K562 (cell line): ENCODE data around the gene MED16. TPM values are rescaled to one million over a fixed set of nuclear protein-coding genes. Genes with fewer than 3 reads are reported as not detected.

Experiments
- DPF2 ChIP-seq: fragments of 450-650 bp; IDR thresholded peaks from 2 replicates; pipeline ENCODE4 v1.6.1; 2016
- HCFC1 ChIP-seq: IDR thresholded peaks from 2 replicates; pipeline ENCODE4 v1.6.1; 2012; ENCODE audit warnings: low read depth, low read length, improper control_type of control experiment
- HDAC2 ChIP-seq: fragments of 450-650 bp; IDR thresholded peaks from 2 replicates; pipeline ENCODE4 v1.6.1; 2016; ENCODE audit warnings: mild to moderate bottlenecking
- HOMEZ ChIP-seq: fragments of 250-450 bp; sonication (Bioruptor Pico); IDR thresholded peaks from 2 replicates; pipeline ENCODE4 v1.4.0; 2020; ENCODE audit warnings: mild to moderate bottlenecking, moderate library complexity
- MAFG ChIP-seq: fragments of 450-650 bp; conservative IDR thresholded peaks from 2 replicates; pipeline ENCODE4 v1.6.1; 2016; ENCODE audit warnings: missing genetic modification characterization, missing compliant biosample characterization
- NFIX ChIP-seq: fragments of 250-450 bp; sonication (Bioruptor Pico); IDR thresholded peaks from 2 replicates; pipeline ENCODE4 v1.4.0; 2020; ENCODE audit warnings: low read depth, mild to moderate bottlenecking, moderate library complexity
- OTX1 ChIP-seq: fragments of 450-650 bp; formaldehyde crosslinking; IDR thresholded peaks from 2 replicates; pipeline ENCODE4 v1.4.0; 2022; ENCODE audit warnings: mild to moderate bottlenecking
- RNF2 ChIP-seq: sonication (generic); IDR thresholded peaks from 2 replicates; pipeline ENCODE4 v1.6.1; 2016
- ZBTB17 ChIP-seq: fragments of 450-650 bp; formaldehyde crosslinking; IDR thresholded peaks from 2 replicates; pipeline ENCODE4 v1.4.0; 2020; ENCODE audit warnings: mild to moderate bottlenecking
- ZBTB26 ChIP-seq: fragments of 450-650 bp; formaldehyde crosslinking; IDR thresholded peaks from 2 replicates; pipeline ENCODE4 v1.4.0; 2022; ENCODE audit warnings: missing genetic modification characterization
- ZNF3 ChIP-seq: fragments of 250-450 bp; sonication (Bioruptor Pico); IDR thresholded peaks from 2 replicates; pipeline ENCODE4 v1.5.0; 2021; ENCODE audit warnings: mild to moderate bottlenecking, moderate library complexity
- ZNF41 ChIP-seq: fragments of 250-450 bp; sonication (Bioruptor Pico); conservative IDR thresholded peaks from 2 replicates; pipeline ENCODE4 v1.4.0; 2020; ENCODE audit warnings: mild to moderate bottlenecking
- ZNF780A ChIP-seq: fragments of 250-450 bp; sonication (Bioruptor Pico); IDR thresholded peaks from 2 replicates; pipeline ENCODE4 v1.5.0; 2021; ENCODE audit warnings: mild to moderate bottlenecking
- polyA plus RNA-seq, 8 experiments: library from polyadenylated mRNA; depleted of rRNA in 4 of 8; stranded (reverse) in 5 of 8; unstranded in 3 of 8; fragments of >200 nt; fragmentation: Nextera tagmentation in 2 of 8; fragmentation: Illumina TruSeq in 1 of 8; extraction: Ambion mirVana in 2 of 8; extraction: Trizol in 1 of 8; gene quantifications; 2 replicates each; pipeline versions ENCODE4 v1.2.1 to v1.2.3, GENCODE V29; 2011 to 2014; ENCODE audit warnings: inconsistent platforms in 1 of 8, missing spikeins in 1 of 8
- total RNA-seq, 7 experiments: library from RNA; depleted of rRNA in 6 of 7; stranded (reverse); fragments of >200 nt in 6 of 7; fragmentation: Illumina TruSeq in 2 of 7; extraction: Trizol in 2 of 7; gene quantifications; 2 replicates each; pipeline versions ENCODE4 v1.2.1 to v1.2.3, GENCODE V29; 2011 to 2021; ENCODE audit warnings: low replicate concordance in 1 of 7
- TF ChIP-seq, protein P1 (sequence below), 2 experiments: IDR thresholded peaks in 1 of 2; conservative IDR thresholded peaks in 1 of 2; 2 replicates each; pipeline ENCODE4 v1.6.1; 2016; ENCODE audit warnings: low read depth in 2 of 2, mild to moderate bottlenecking in 1 of 2, missing compliant biosample characterization in 1 of 2, missing genetic modification characterization in 1 of 2, moderate library complexity in 1 of 2
- TF ChIP-seq, protein P2 (sequence below): fragments of 450-650 bp; IDR thresholded peaks from 2 replicates; pipeline ENCODE4 v1.6.1; 2017; ENCODE audit warnings: antibody characterized with exemption
- TF ChIP-seq, protein P3 (sequence below): fragments of 450-650 bp; IDR thresholded peaks from 2 replicates; pipeline ENCODE4 v1.7.1; 2018; ENCODE audit warnings: mild to moderate bottlenecking, low read depth; ENCODE audit not compliant: partially characterized antibody
- TF ChIP-seq, protein P4 (sequence below): sonication (generic); formaldehyde crosslinking; IDR thresholded peaks from 2 replicates; pipeline ENCODE4 v1.5.0; 2020; ENCODE audit warnings: missing genetic modification reagents

MED16 gene
- total and polyA plus RNA-seq, 9 of the 15 experiments (the other 6 are each of a cell fraction or from before 2014, with no cell fraction given): 0.89 to 59.9 (median 8.6) TPM

- TF ChIP-seq, protein P1, sequence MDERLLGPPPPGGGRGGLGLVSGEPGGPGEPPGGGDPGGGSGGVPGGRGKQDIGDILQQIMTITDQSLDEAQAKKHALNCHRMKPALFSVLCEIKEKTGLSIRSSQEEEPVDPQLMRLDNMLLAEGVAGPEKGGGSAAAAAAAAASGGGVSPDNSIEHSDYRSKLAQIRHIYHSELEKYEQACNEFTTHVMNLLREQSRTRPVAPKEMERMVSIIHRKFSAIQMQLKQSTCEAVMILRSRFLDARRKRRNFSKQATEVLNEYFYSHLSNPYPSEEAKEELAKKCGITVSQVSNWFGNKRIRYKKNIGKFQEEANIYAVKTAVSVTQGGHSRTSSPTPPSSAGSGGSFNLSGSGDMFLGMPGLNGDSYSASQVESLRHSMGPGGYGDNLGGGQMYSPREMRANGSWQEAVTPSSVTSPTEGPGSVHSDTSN (CRISPR knock-in tag; IDR thresholded peaks at IDR 0.05; ENCODE audit: low read depth): no peak
- TF ChIP-seq, protein P1 (tag; conservative IDR thresholded peaks at IDR 0.05; ENCODE audit: low read depth): peak; percentile 52
- no peak for TF ChIP-seq ZNF780A (CRISPR knock-in tag)
- TF ChIP-seq, protein P2, sequence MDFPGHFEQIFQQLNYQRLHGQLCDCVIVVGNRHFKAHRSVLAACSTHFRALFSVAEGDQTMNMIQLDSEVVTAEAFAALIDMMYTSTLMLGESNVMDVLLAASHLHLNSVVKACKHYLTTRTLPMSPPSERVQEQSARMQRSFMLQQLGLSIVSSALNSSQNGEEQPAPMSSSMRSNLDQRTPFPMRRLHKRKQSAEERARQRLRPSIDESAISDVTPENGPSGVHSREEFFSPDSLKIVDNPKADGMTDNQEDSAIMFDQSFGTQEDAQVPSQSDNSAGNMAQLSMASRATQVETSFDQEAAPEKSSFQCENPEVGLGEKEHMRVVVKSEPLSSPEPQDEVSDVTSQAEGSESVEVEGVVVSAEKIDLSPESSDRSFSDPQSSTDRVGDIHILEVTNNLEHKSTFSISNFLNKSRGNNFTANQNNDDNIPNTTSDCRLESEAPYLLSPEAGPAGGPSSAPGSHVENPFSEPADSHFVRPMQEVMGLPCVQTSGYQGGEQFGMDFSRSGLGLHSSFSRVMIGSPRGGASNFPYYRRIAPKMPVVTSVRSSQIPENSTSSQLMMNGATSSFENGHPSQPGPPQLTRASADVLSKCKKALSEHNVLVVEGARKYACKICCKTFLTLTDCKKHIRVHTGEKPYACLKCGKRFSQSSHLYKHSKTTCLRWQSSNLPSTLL: no peak
- no peak for TF ChIP-seq OTX1 (CRISPR knock-in tag)
- no peak for TF ChIP-seq ZNF3
- peak; percentile 98 for TF ChIP-seq DPF2
- no peak for TF ChIP-seq HOMEZ (CRISPR knock-in tag)
- TF ChIP-seq, protein P3, sequence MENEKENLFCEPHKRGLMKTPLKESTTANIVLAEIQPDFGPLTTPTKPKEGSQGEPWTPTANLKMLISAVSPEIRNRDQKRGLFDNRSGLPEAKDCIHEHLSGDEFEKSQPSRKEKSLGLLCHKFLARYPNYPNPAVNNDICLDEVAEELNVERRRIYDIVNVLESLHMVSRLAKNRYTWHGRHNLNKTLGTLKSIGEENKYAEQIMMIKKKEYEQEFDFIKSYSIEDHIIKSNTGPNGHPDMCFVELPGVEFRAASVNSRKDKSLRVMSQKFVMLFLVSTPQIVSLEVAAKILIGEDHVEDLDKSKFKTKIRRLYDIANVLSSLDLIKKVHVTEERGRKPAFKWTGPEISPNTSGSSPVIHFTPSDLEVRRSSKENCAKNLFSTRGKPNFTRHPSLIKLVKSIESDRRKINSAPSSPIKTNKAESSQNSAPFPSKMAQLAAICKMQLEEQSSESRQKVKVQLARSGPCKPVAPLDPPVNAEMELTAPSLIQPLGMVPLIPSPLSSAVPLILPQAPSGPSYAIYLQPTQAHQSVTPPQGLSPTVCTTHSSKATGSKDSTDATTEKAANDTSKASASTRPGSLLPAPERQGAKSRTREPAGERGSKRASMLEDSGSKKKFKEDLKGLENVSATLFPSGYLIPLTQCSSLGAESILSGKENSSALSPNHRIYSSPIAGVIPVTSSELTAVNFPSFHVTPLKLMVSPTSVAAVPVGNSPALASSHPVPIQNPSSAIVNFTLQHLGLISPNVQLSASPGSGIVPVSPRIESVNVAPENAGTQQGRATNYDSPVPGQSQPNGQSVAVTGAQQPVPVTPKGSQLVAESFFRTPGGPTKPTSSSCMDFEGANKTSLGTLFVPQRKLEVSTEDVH: no peak
- TF ChIP-seq MAFG (tag): 0 out of 2 replicates have a peak, but pooled peaks have one; percentile 32
- TF ChIP-seq NFIX (CRISPR knock-in tag): no peak
- no peak for TF ChIP-seq ZBTB17 (CRISPR knock-in tag)
- TF ChIP-seq HCFC1: peak; percentile 4; the same call in 1 of the 2 replicates
- peak; percentile 82 for TF ChIP-seq HDAC2
- TF ChIP-seq RNF2: peak; percentile 95
- TF ChIP-seq, protein P4, sequence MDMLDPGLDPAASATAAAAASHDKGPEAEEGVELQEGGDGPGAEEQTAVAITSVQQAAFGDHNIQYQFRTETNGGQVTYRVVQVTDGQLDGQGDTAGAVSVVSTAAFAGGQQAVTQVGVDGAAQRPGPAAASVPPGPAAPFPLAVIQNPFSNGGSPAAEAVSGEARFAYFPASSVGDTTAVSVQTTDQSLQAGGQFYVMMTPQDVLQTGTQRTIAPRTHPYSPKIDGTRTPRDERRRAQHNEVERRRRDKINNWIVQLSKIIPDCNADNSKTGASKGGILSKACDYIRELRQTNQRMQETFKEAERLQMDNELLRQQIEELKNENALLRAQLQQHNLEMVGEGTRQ: no peak
- 0 out of 2 replicates have a peak, but pooled peaks have one; percentile 16 for TF ChIP-seq ZNF41 (CRISPR knock-in tag)
- no peak for TF ChIP-seq ZBTB26 (CRISPR knock-in tag)
Observed at GRCh38 chr19:907183-907853, 14.3 kb upstream of the MED16 start (continued).
